Kidney (tissue), 14 donors: ENCODE measurements around the gene TPK1. TPM values are rescaled to one million over a fixed set of nuclear protein-coding genes. Genes with fewer than 3 reads are reported as not detected.

Experiments used
- DNase-seq, 5 donors: peaks; one replicate each; pipeline ENCODE4 v3.0.0-alpha.2; 2013 to 2020
- FAIRE-seq: peaks from 2 replicates; lab custom pipeline; 2012; peaks lifted over from hg19 to GRCh38; lab: Jason Lieb, UNC
- H3K27ac ChIP-seq, 2 donors: one replicate each; pipeline ENCODE4 v1.7.0; 2013; ENCODE audit warnings: low read depth in 2 of 2, low read length in 2 of 2, inconsistent platforms in 1 of 2
- H3K27me3 ChIP-seq: one replicate; pipeline ENCODE4 v1.7.1; 2013; ENCODE audit warnings: low read length, inconsistent platforms; ENCODE audit not compliant: control insufficient read depth, insufficient read depth
- H3K36me3 ChIP-seq, 3 donors: one replicate each; pipeline versions ENCODE4 v1.7.0 to v1.7.1; 2013; ENCODE audit warnings: low read length in 3 of 3, control low read depth in 1 of 3, inconsistent platforms in 1 of 3; ENCODE audit not compliant: insufficient read depth in 3 of 3, control insufficient read depth in 2 of 3
- H3K4me1 ChIP-seq, 3 donors: one replicate each; pipeline versions ENCODE4 v1.7.0 to v1.7.1; 2013; ENCODE audit warnings: low read length in 3 of 3, inconsistent platforms in 1 of 3, low read depth in 1 of 3; ENCODE audit not compliant: control insufficient read depth in 2 of 3, insufficient read depth in 2 of 3
- H3K4me3 ChIP-seq, 3 donors: one replicate each; pipeline versions ENCODE4 v1.7.0 to v1.8.1; 2013; ENCODE audit warnings: low read length in 3 of 3, control low read depth in 1 of 3, inconsistent platforms in 1 of 3
- H3K9ac ChIP-seq, 3 donors: one replicate each; pipeline versions ENCODE4 v1.7.0 to v1.7.1; 2013; ENCODE audit warnings: low read length in 3 of 3, control low read depth in 1 of 3, inconsistent platforms in 1 of 3
- H3K9me3 ChIP-seq, 3 donors: one replicate each; pipeline versions ENCODE4 v1.7.0 to v1.7.1; 2013; ENCODE audit warnings: low read length in 3 of 3, control low read depth in 1 of 3, inconsistent platforms in 1 of 3; ENCODE audit not compliant: control insufficient read depth in 2 of 3, insufficient read depth in 1 of 3
- intact Hi-C: fragments of 100-400 bp; cut with DNase I; formaldehyde crosslinking; loops from one replicate; pipeline ENCODE4 v1.11.1; 2022
- polyA plus RNA-seq: library from polyadenylated mRNA; stranded (reverse); fragments of 350-450 nt; fragmentation: Illumina TruSeq; extraction: RNeasy Lipid Tissue Mini Kit (QIAGEN cat#74804); gene quantifications from one replicate; pipeline ENCODE4 v1.2.3, GENCODE V29; 2014; ENCODE audit warnings: low read depth, low replicate concordance; ENCODE audit not compliant: insufficient read depth
- total RNA-seq: library from RNA; stranded (reverse); fragmentation: NEBNext Ultra II Directional; extraction: Animal tissue kit (Norgen Biotek cat#: 25700); gene quantifications from one replicate; pipeline ENCODE4 v1.2.1, GENCODE V29; 2021
- TF ChIP-seq, protein P1 (sequence below): IDR thresholded peaks from 3 replicates; pipeline ENCODE4 v1.5.1; 2012; ENCODE audit warnings: mild to moderate bottlenecking, moderate library complexity, borderline replicate concordance; ENCODE audit not compliant: insufficient read depth; ENCODE audit errors: extremely low read depth
- donor health status: control.
- donor health status: control.
- donor health status: control.
- donor health status: control.
- donor health status: control.
- donor health status: DM: yes; HTN: yes; CAD: no.
- donor health status: Normal renal cell carcinoma (clear cell type).

TPK1 gene
- total and polyA plus RNA-seq, 2 donors from 2014 or later: 5.3 to 15.5 TPM

DNA sequence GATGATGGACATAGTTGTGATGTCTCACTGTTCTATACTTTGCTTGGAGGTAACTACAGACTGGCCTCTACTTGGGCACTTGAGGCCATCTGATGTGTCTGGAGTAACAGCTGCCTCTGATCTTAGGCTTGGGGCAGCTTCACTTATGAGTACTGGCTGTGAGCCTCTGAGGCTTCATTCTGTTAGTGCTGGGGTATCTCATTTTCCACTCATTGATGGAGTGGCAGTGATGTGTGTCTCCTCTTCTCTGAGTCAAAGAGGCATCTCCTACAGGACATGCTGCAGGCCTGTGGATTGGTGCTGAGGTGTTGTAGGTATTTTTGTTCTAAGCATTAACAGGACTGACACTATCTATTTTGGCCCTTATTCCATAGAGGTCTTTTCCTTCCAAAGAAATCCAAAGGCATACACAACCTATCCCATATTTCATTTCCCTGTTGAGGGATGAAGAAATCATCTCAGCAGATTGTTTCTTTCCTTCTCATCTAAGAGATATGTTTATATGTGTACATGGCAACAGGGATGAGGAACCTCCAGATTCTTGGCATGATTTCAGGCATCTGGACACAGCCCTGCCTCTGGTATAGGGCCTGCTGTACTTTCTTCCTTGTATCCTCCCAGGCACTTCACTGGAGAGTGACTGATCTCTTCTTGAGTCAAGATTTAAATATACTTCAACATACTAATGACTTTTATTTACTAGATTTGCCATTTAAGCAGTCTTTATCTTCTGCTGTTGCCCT lies 366.7 kb downstream of the TPK1 start:
- no peaks in the 10 kb centered on the region for H3K9me3 ChIP-seq
- H3K9ac ChIP-seq: no peak overlapping the region
- H3K4me1 ChIP-seq: peaks cover 0 to 3% (median 0%) of the 10 kb centered on the region in 3 donors
- DNase-seq (peak in 1 of 5 donors; percentile 20), FAIRE-seq (no peak)
- H3K27me3 ChIP-seq: no peaks in the 10 kb centered on the region
- no peak overlapping the region for H3K27ac ChIP-seq
- TF ChIP-seq, protein P1, sequence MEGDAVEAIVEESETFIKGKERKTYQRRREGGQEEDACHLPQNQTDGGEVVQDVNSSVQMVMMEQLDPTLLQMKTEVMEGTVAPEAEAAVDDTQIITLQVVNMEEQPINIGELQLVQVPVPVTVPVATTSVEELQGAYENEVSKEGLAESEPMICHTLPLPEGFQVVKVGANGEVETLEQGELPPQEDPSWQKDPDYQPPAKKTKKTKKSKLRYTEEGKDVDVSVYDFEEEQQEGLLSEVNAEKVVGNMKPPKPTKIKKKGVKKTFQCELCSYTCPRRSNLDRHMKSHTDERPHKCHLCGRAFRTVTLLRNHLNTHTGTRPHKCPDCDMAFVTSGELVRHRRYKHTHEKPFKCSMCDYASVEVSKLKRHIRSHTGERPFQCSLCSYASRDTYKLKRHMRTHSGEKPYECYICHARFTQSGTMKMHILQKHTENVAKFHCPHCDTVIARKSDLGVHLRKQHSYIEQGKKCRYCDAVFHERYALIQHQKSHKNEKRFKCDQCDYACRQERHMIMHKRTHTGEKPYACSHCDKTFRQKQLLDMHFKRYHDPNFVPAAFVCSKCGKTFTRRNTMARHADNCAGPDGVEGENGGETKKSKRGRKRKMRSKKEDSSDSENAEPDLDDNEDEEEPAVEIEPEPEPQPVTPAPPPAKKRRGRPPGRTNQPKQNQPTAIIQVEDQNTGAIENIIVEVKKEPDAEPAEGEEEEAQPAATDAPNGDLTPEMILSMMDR: no peak
- intact Hi-C loops: no loop called here
- H3K4me3 ChIP-seq: no peak overlapping the region
- H3K36me3 ChIP-seq: no peaks in the 10 kb centered on the region

DNA sequence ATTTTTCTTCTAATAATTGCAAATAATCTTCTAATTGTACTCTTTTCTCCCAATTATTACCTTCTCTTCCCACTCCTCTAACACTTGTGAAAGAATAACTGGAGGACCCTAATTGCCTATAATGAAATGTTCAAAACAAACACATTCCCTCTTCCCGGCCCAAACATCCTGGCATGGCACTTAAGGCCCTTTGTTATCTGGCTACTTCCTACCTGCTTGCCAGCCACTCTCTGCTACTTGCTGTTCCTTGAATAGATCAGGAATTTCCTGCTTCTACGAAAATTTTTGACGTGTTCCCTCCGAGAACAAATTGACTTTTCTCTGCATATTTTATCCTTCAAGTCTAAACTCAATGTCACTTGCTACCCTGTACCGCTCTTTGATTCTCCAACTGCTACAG lies 376.2 kb downstream of the TPK1 start:
- no peak overlapping the region for H3K4me3 ChIP-seq
- FAIRE-seq (no peak), DNase-seq (no peak)
- H3K9ac ChIP-seq: no peak overlapping the region
- H3K4me1 ChIP-seq: no peaks in the 10 kb centered on the region
- H3K27ac ChIP-seq: no peak overlapping the region
- TF ChIP-seq, protein P1: no peak
- H3K27me3 ChIP-seq: no peaks in the 10 kb centered on the region
- intact Hi-C loops: no loop called here
- H3K9me3 ChIP-seq: no peaks in the 10 kb centered on the region
- H3K36me3 ChIP-seq: no peaks in the 10 kb centered on the region

DNA sequence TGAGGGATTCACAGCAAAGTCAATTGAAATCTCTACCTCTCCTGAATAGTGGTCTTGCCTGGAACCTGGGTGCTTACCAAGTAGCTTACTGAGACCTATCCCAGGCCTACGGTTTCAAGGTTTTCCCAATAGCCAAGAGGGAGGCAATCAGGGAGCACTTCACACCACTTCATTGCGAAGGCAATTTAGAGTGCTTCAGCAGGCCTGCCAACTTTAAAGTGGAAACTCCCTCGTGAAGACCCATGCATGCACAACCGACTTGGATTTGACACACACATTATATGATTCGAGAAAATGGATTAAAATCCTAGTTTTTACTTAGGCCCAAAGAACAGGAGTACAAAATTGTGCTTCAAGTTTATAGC lies 380.8 kb downstream of the TPK1 start:
- FAIRE-seq (no peak), DNase-seq (no peak)
- Histone ChIP-seq H3K9ac (no peak overlapping the region), H3K36me3 (no peaks in the 10 kb centered on the region), H3K27ac (no peak overlapping the region), H3K27me3 (no peaks in the 10 kb centered on the region), H3K4me1 (no peaks in the 10 kb centered on the region), H3K4me3 (no peak overlapping the region), H3K9me3 (no peaks in the 10 kb centered on the region)
- TF ChIP-seq, protein P1: no peak
- intact Hi-C loops: no loop called here
